ENCODE results near the gene IARS1. TPM values are rescaled to one million over a fixed set of nuclear protein-coding genes. Genes with fewer than 3 reads are reported as not detected.
A peak's percentile ranks its signal among the peaks of the same experiment; 100 is the strongest.

IARS1 gene
- total and polyA plus RNA-seq, 2 of the 13 experiments (the other 11 are each of a cell fraction or from before 2014, with no cell fraction given), result 55.9 to 185 TPM

DNA sequence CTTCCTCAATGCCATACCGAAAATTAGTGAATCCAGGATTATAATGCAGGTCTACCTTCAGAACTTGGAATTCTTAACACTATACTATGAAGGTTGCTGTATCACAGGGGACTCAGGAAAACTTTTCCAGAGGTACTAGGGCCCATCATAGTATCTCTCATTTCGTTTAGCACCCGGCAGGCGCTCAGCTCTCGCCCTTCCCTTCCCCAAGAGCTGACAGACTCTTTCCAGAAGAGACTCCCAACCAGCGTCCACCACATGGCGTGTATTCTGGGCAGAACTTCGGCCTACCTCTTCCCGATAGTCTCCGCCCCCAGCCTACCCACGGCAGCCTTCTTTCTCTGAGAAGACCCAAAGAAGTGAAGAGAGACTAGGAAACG is 31.4 kb upstream of the IARS1 start (continued):
- TF ChIP-seq, protein P1, sequence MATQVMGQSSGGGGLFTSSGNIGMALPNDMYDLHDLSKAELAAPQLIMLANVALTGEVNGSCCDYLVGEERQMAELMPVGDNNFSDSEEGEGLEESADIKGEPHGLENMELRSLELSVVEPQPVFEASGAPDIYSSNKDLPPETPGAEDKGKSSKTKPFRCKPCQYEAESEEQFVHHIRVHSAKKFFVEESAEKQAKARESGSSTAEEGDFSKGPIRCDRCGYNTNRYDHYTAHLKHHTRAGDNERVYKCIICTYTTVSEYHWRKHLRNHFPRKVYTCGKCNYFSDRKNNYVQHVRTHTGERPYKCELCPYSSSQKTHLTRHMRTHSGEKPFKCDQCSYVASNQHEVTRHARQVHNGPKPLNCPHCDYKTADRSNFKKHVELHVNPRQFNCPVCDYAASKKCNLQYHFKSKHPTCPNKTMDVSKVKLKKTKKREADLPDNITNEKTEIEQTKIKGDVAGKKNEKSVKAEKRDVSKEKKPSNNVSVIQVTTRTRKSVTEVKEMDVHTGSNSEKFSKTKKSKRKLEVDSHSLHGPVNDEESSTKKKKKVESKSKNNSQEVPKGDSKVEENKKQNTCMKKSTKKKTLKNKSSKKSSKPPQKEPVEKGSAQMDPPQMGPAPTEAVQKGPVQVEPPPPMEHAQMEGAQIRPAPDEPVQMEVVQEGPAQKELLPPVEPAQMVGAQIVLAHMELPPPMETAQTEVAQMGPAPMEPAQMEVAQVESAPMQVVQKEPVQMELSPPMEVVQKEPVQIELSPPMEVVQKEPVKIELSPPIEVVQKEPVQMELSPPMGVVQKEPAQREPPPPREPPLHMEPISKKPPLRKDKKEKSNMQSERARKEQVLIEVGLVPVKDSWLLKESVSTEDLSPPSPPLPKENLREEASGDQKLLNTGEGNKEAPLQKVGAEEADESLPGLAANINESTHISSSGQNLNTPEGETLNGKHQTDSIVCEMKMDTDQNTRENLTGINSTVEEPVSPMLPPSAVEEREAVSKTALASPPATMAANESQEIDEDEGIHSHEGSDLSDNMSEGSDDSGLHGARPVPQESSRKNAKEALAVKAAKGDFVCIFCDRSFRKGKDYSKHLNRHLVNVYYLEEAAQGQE (IDR thresholded peaks at IDR 0.05; ENCODE audit: borderline replicate concordance in 1 of 2, low read depth in 1 of 2, low read length in 2 of 2), result no peak
- 0 out of 2 replicates have a peak, but pooled peaks have one; percentile 22 for TF ChIP-seq ZNF136 (CRISPR knock-in tag; IDR thresholded peaks at IDR 0.05; ENCODE audit: low read depth)
- TF ChIP-seq, protein P2, sequence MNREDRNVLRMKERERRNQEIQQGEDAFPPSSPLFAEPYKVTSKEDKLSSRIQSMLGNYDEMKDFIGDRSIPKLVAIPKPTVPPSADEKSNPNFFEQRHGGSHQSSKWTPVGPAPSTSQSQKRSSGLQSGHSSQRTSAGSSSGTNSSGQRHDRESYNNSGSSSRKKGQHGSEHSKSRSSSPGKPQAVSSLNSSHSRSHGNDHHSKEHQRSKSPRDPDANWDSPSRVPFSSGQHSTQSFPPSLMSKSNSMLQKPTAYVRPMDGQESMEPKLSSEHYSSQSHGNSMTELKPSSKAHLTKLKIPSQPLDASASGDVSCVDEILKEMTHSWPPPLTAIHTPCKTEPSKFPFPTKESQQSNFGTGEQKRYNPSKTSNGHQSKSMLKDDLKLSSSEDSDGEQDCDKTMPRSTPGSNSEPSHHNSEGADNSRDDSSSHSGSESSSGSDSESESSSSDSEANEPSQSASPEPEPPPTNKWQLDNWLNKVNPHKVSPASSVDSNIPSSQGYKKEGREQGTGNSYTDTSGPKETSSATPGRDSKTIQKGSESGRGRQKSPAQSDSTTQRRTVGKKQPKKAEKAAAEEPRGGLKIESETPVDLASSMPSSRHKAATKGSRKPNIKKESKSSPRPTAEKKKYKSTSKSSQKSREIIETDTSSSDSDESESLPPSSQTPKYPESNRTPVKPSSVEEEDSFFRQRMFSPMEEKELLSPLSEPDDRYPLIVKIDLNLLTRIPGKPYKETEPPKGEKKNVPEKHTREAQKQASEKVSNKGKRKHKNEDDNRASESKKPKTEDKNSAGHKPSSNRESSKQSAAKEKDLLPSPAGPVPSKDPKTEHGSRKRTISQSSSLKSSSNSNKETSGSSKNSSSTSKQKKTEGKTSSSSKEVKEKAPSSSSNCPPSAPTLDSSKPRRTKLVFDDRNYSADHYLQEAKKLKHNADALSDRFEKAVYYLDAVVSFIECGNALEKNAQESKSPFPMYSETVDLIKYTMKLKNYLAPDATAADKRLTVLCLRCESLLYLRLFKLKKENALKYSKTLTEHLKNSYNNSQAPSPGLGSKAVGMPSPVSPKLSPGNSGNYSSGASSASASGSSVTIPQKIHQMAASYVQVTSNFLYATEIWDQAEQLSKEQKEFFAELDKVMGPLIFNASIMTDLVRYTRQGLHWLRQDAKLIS (CRISPR knock-in tag; IDR thresholded peaks at IDR 0.05), result no peak; the same call in 1 of the 2 replicates

DNA sequence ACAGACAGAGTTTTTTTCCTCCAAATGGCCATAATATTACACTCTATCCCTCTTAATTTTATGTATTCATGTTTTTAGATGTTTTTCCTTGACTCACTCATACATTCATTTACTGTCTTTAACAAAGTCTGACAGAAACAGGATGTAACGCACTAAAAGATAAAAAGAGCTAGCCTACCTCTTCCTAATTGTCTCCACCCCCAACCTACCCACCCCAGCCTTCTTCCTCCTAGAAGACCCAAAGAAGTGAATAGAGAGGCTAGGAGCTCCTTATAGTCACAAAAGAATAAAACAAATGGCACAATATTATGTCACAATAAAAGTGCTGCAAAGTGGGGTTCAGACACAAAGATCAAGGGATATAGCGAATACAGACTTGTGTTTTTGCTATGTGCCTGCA is 30.9 kb upstream of the IARS1 start:
- FAIRE-seq (no peak), ATAC-seq (no peak), DNase-seq (ENCODE audit: low spot score) (no peak)
- ChIA-PET POLR2A (interaction anchor here (0.9 to 2.4 kb wide), 4 partner anchors 10 to 346 kb away, joined by 3 to 12 read pairs (median 6); partner anchors contain the start of gene IPPK), CTCF (ENCODE audit: low intra/inter-chr PET ratio, low total read pairs) (no interaction called here)
- Histone ChIP-seq H3K9ac (ENCODE audit: insufficient read depth, low read depth, low read length) (peak overlapping the region; percentile 98), H3K4me3 (replicated peaks in 1 of 3; ENCODE audit: insufficient read depth in 1 of 3, low read depth in 2 of 3, low read length in 3 of 3) (peak overlapping the region; percentile 74 to 98 (median 93)), H3K36me3 (replicated peaks in 1 of 2; ENCODE audit: control insufficient read depth in 1 of 2, insufficient read depth in 2 of 2, low read length in 2 of 2) (peaks cover 0 to 26% of the 10 kb centered on the region in 2 experiments; a peak in 3 of 5 replicates), H3K9me3 (ENCODE audit: low read length) (no peaks in the 10 kb centered on the region), H2AFZ (ENCODE audit: low read length) (no peak overlapping the region), H3K4me2 (ENCODE audit: low read depth, low read length) (peak overlapping the region; percentile 94), H3K79me2 (ENCODE audit: insufficient read depth, low read length) (peaks cover 29% of the 10 kb centered on the region), H3K4me1 (ENCODE audit: insufficient read depth, low read length) (peaks cover 40% of the 10 kb centered on the region), H4K20me1 (ENCODE audit: insufficient read depth, low read length) (no peaks in the 10 kb centered on the region), H3K27me3 (ENCODE audit: control insufficient read depth in 1 of 2, insufficient read depth in 2 of 2, low read length in 2 of 2) (no peaks in the 10 kb centered on the region; a peak in 1 of 5 replicates), H3K27ac (ENCODE audit: extremely low read length, insufficient read depth, low read length) (peak overlapping the region; percentile 96)
- BruUV-seq (replicated peaks), result no TSS peak
- intact Hi-C loops (cut with micrococcal nuclease; ENCODE audit: unreplicated experiment) (loop anchor here (2.0 kb wide), 1 partner anchor 310 kb away; no protein-coding TSS in a partner anchor), in situ Hi-C loops (cut with HindIII; ENCODE audit: extremely low pct_ligation_motif_present, low pct_unique_long_range_greater_than_20kb) (loop anchor here (10.0 kb wide), 1 partner anchor 310 kb away; no protein-coding TSS in a partner anchor)
- WGBS (ENCODE audit: low lambda C conversion rate), result 1% methylated on average over 2 of the region's 2 CpGs
- TF ChIP-seq, protein P3, sequence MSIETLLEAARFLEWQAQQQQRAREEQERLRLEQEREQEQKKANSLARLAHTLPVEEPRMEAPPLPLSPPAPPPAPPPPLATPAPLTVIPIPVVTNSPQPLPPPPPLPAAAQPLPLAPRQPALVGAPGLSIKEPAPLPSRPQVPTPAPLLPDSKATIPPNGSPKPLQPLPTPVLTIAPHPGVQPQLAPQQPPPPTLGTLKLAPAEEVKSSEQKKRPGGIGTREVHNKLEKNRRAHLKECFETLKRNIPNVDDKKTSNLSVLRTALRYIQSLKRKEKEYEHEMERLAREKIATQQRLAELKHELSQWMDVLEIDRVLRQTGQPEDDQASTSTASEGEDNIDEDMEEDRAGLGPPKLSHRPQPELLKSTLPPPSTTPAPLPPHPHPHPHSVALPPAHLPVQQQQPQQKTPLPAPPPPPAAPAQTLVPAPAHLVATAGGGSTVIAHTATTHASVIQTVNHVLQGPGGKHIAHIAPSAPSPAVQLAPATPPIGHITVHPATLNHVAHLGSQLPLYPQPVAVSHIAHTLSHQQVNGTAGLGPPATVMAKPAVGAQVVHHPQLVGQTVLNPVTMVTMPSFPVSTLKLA (IDR thresholded peaks at IDR 0.05), result no peak
- TF ChIP-seq ATAD3A (CRISPR knock-in tag; IDR thresholded peaks at IDR 0.05) (no peak), TP53 (CRISPR knock-in tag; conservative IDR thresholded peaks at IDR 0.05) (no peak), ZNF775 (CRISPR knock-in tag; IDR thresholded peaks at IDR 0.05; ENCODE audit: borderline replicate concordance) (no peak), ADNP (CRISPR knock-in tag; IDR thresholded peaks at IDR 0.05) (no peak), RARG (CRISPR knock-in tag; IDR thresholded peaks at IDR 0.05; ENCODE audit: low read depth) (0 out of 2 replicates have a peak, but pooled peaks have one; percentile 2), ZIK1 (CRISPR knock-in tag; IDR thresholded peaks at IDR 0.05; ENCODE audit: borderline replicate concordance, low read depth) (no peak)
- TF ChIP-seq, protein P4, sequence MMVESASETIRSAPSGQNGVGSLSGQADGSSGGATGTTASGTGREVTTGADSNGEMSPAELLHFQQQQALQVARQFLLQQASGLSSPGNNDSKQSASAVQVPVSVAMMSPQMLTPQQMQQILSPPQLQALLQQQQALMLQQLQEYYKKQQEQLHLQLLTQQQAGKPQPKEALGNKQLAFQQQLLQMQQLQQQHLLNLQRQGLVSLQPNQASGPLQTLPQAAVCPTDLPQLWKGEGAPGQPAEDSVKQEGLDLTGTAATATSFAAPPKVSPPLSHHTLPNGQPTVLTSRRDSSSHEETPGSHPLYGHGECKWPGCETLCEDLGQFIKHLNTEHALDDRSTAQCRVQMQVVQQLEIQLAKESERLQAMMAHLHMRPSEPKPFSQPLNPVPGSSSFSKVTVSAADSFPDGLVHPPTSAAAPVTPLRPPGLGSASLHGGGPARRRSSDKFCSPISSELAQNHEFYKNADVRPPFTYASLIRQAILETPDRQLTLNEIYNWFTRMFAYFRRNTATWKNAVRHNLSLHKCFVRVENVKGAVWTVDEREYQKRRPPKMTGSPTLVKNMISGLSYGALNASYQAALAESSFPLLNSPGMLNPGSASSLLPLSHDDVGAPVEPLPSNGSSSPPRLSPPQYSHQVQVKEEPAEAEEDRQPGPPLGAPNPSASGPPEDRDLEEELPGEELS (CRISPR knock-in tag; IDR thresholded peaks at IDR 0.05), result 0 out of 2 replicates have a peak, but pooled peaks have one; percentile 1
